ENCODE data around the gene FSD2.

FSD2 gene, protein sequence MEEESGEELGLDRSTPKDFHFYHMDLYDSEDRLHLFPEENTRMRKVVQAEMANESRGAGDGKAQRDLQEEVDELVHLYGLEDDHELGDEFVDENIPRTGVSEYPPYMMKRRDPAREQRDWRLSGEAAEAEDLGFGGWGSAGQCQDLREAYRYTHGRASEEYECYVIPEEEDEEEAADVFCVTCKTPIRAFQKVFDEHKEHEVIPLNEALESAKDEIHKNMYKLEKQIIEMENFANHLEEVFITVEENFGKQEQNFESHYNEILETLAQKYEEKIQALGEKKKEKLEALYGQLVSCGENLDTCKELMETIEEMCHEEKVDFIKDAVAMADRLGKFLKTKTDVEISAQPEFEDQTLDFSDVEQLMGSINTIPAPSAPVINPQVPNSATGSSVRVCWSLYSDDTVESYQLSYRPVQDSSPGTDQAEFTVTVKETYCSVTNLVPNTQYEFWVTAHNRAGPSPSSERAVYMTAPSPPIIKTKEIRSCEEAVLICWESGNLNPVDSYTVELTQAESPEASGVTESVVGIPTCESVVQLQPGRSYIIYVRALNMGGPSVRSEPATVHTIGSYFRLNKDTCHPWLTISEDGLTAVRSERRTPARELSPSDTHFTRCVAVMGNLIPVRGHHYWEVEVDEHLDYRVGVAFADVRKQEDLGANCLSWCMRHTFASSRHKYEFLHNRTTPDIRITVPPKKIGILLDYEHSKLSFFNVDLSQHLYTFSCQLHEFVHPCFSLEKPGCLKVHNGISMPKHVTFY

GRCh38 chr15:82805994-82806406, at the start of gene FSD2:
Gene FSD2 (minus strand): TSS chr15:82806069. CDS start chr15:82787390, 18,679 bp downstream.
- peaks cover 7% of the 10 kb centered on the region for H3K4me1 ChIP-seq (ENCODE audit: control insufficient read depth, insufficient read depth, low read length)
- DNase-seq (ENCODE audit: low read depth): no peak

GRCh38 chr15:82854554-82854953, 48.7 kb upstream of the FSD2 start:
- no peaks in the 10 kb centered on the region for H3K27me3 ChIP-seq (replicated peaks; ENCODE audit: control insufficient read depth, insufficient read depth, low read length)
- no peak for DNase-seq (ENCODE audit: low read depth)
- no peaks in the 10 kb centered on the region for H3K9me3 ChIP-seq (ENCODE audit: control insufficient read depth, low read length)

More at GRCh38 chr15:82805994-82806406, at the start of gene FSD2:
- Histone ChIP-seq H3K36me3 (ENCODE audit: control insufficient read depth, insufficient read depth, low read length, severe bottlenecking) (no peaks in the 10 kb centered on the region), H3K9ac (ENCODE audit: low read length) (no peak within 1 kb of the TSS), H3K4me3 (ENCODE audit: low read length) (no peak within 1 kb of the TSS), H3K9me3 (ENCODE audit: control insufficient read depth, low read length) (no peaks in the 10 kb centered on the region), H3K27me3 (replicated peaks; ENCODE audit: control insufficient read depth, insufficient read depth, low read length) (peaks cover 8% of the 10 kb centered on the region)

GRCh38 chr15:82852941-82853561, 47.2 kb upstream of the FSD2 start:
- Histone ChIP-seq H3K27me3 (replicated peaks; ENCODE audit: control insufficient read depth, insufficient read depth, low read length) (no peaks in the 10 kb centered on the region), H3K9ac (ENCODE audit: low read length) (no peak overlapping the region), H3K4me3 (ENCODE audit: low read length) (no peak overlapping the region), H3K9me3 (ENCODE audit: control insufficient read depth, low read length) (no peaks in the 10 kb centered on the region), H3K36me3 (ENCODE audit: control insufficient read depth, insufficient read depth, low read length, severe bottlenecking) (no peaks in the 10 kb centered on the region), H3K4me1 (ENCODE audit: control insufficient read depth, insufficient read depth, low read length) (peaks cover 9% of the 10 kb centered on the region)
- DNase-seq (ENCODE audit: low read depth): no peak

More at GRCh38 chr15:82854554-82854953, 48.7 kb upstream of the FSD2 start:
- Histone ChIP-seq H3K4me3 (ENCODE audit: low read length) (no peak overlapping the region), H3K9ac (ENCODE audit: low read length) (no peak overlapping the region), H3K4me1 (ENCODE audit: control insufficient read depth, insufficient read depth, low read length) (peaks cover 3% of the 10 kb centered on the region), H3K36me3 (ENCODE audit: control insufficient read depth, insufficient read depth, low read length, severe bottlenecking) (no peaks in the 10 kb centered on the region)

GRCh38 chr15:82851981-82852511, 46.2 kb upstream of the FSD2 start:
- DNase-seq (ENCODE audit: low read depth): no peak
- no peaks in the 10 kb centered on the region for H3K9me3 ChIP-seq (ENCODE audit: control insufficient read depth, low read length)
- H3K27me3 ChIP-seq (replicated peaks; ENCODE audit: control insufficient read depth, insufficient read depth, low read length): no peaks in the 10 kb centered on the region
- H3K36me3 ChIP-seq (ENCODE audit: control insufficient read depth, insufficient read depth, low read length, severe bottlenecking): no peaks in the 10 kb centered on the region
- H3K9ac ChIP-seq (ENCODE audit: low read length): no peak overlapping the region
- H3K4me3 ChIP-seq (ENCODE audit: low read length): no peak overlapping the region
- peaks cover 9% of the 10 kb centered on the region for H3K4me1 ChIP-seq (ENCODE audit: control insufficient read depth, insufficient read depth, low read length)

DNA sequence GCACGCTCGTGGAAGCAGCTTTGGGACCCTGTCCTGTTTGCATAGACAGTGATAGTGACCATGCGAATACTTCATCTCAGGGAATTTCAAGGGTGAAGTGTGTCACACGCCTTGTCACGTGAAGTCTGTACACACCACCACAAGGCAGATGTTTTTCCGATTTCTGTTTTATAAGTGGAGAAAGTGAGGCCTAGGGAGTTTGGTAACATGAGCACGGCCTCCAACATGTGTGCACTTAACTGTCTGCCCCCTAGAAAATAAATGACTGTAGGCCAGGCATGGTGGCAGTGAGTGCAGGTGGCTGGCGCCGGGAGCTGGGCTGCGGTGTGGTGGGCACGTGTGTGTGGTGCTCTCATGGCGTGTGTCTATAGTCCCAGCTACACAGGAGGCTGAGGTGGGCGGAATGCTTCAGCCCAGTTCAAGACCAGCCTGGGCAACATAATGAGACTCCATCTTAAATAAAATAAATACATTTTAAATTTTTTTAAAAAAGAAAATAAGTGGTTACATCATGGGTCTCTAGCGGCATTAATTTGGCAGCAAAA, 45.5 kb upstream of the FSD2 start:
- DNase-seq (ENCODE audit: low read depth): no peak
- peaks cover 9% of the 10 kb centered on the region for H3K4me1 ChIP-seq (ENCODE audit: control insufficient read depth, insufficient read depth, low read length)
- no peak overlapping the region for H3K4me3 ChIP-seq (ENCODE audit: low read length)
- no peaks in the 10 kb centered on the region for H3K36me3 ChIP-seq (ENCODE audit: control insufficient read depth, insufficient read depth, low read length, severe bottlenecking)
- no peaks in the 10 kb centered on the region for H3K27me3 ChIP-seq (replicated peaks; ENCODE audit: control insufficient read depth, insufficient read depth, low read length)
- H3K9ac ChIP-seq (ENCODE audit: low read length): no peak overlapping the region
- no peaks in the 10 kb centered on the region for H3K9me3 ChIP-seq (ENCODE audit: control insufficient read depth, low read length)

DNA sequence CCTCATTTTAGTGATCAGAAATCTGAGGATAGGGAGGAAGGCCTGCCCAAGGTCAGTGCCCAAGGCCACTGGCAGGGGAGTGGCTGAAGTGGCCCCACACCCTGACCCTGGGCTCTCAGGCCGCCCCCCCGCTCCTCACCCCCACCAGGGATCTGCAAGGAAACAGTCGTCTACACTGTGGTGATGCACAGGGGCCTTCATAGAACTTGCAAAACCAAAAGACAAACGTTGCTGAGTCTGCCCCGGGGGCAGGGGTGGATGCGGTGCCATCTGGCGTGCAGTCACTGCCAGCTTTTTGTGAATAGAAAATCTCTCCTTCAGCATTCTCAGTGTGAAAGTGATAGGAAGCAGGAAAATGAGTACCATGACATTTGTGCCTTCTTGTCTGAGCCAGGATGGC, 44.9 kb upstream of the FSD2 start:
- no peaks in the 10 kb centered on the region for H3K36me3 ChIP-seq (ENCODE audit: control insufficient read depth, insufficient read depth, low read length, severe bottlenecking)
- no peaks in the 10 kb centered on the region for H3K27me3 ChIP-seq (replicated peaks; ENCODE audit: control insufficient read depth, insufficient read depth, low read length)
- H3K9me3 ChIP-seq (ENCODE audit: control insufficient read depth, low read length): no peaks in the 10 kb centered on the region
- H3K4me1 ChIP-seq (ENCODE audit: control insufficient read depth, insufficient read depth, low read length): peaks cover 9% of the 10 kb centered on the region
- no peak overlapping the region for H3K9ac ChIP-seq (ENCODE audit: low read length)
- no peak overlapping the region for H3K4me3 ChIP-seq (ENCODE audit: low read length)
- peak; percentile 8 for DNase-seq (ENCODE audit: low read depth)

- Histone ChIP-seq H3K27me3 (replicated peaks; ENCODE audit: control insufficient read depth, insufficient read depth, low read length) (no peaks in the 10 kb centered on the region), H3K4me1 (ENCODE audit: control insufficient read depth, insufficient read depth, low read length) (peaks cover 9% of the 10 kb centered on the region), H3K9ac (ENCODE audit: low read length) (peak overlapping the region; percentile 57), H3K9me3 (ENCODE audit: control insufficient read depth, low read length) (no peaks in the 10 kb centered on the region), H3K36me3 (ENCODE audit: control insufficient read depth, insufficient read depth, low read length, severe bottlenecking) (no peaks in the 10 kb centered on the region), H3K4me3 (ENCODE audit: low read length) (peak overlapping the region; percentile 40)
- peak; percentile 33 for DNase-seq (ENCODE audit: low read depth)
These were observed 44.0 kb upstream of the FSD2 start for GRCh38 chr15:82849556-82850512.

- H3K36me3 ChIP-seq (ENCODE audit: control insufficient read depth, insufficient read depth, low read length, severe bottlenecking): no peaks in the 10 kb centered on the region
- DNase-seq (ENCODE audit: low read depth): no peak
These were observed 42.5 kb upstream of the FSD2 start for GRCh38 chr15:82848241-82848993.

DNA sequence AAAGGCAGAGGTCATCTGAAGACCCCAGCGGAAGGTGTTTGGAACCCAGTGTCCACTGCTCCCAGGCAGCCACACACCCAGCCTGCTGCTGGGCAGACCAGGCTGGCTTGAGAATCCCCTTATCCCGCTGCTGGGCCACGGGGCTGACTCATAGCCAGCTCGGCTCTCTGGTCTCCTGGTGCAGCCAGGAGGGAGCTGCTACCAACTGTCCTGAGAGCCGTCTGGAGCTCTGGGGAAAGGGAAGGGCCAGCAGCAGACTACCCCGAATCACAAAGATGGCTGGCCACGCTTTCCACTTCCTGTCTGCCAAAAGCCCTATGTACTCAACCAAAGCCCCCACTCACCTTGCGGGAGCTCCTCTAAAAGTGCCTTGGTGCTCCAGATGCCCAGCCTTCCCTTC, 41.8 kb upstream of the FSD2 start:
- Histone ChIP-seq H3K9me3 (ENCODE audit: control insufficient read depth, low read length) (no peaks in the 10 kb centered on the region), H3K27me3 (replicated peaks; ENCODE audit: control insufficient read depth, insufficient read depth, low read length) (no peaks in the 10 kb centered on the region), H3K36me3 (ENCODE audit: control insufficient read depth, insufficient read depth, low read length, severe bottlenecking) (no peaks in the 10 kb centered on the region), H3K4me1 (ENCODE audit: control insufficient read depth, insufficient read depth, low read length) (peaks cover 9% of the 10 kb centered on the region), H3K4me3 (ENCODE audit: low read length) (no peak overlapping the region), H3K9ac (ENCODE audit: low read length) (no peak overlapping the region)
- DNase-seq (ENCODE audit: low read depth): no peak

More at GRCh38 chr15:82848241-82848993, 42.5 kb upstream of the FSD2 start:
- no peak overlapping the region for H3K9ac ChIP-seq (ENCODE audit: low read length)
- H3K27me3 ChIP-seq (replicated peaks; ENCODE audit: control insufficient read depth, insufficient read depth, low read length): no peaks in the 10 kb centered on the region
- H3K4me3 ChIP-seq (ENCODE audit: low read length): no peak overlapping the region
- H3K9me3 ChIP-seq (ENCODE audit: control insufficient read depth, low read length): no peaks in the 10 kb centered on the region
- H3K4me1 ChIP-seq (ENCODE audit: control insufficient read depth, insufficient read depth, low read length): peaks cover 9% of the 10 kb centered on the region

DNA sequence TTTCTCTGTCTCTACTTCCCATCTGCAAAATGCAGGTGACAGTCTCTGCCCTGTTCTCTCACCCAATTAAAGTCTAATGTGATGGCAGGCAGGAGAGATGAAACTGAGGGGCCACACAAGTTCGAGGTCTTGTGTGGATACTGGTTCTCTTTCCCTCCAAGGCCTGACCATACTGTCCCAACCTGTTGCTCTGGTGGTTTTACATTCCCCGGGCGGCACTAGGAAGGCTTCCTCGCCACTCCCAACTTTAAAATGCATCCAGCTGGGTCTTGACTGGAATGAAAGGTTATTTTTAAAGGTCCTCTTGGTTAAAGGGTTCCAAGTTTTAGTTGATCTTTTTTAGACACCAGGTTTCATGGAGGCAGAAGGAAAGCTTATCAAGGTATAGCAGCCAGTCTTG, 40.8 kb upstream of the FSD2 start:
- Histone ChIP-seq H3K27me3 (replicated peaks; ENCODE audit: control insufficient read depth, insufficient read depth, low read length) (no peaks in the 10 kb centered on the region), H3K9me3 (ENCODE audit: control insufficient read depth, low read length) (no peaks in the 10 kb centered on the region), H3K9ac (ENCODE audit: low read length) (no peak overlapping the region), H3K4me3 (ENCODE audit: low read length) (no peak overlapping the region), H3K36me3 (ENCODE audit: control insufficient read depth, insufficient read depth, low read length, severe bottlenecking) (no peaks in the 10 kb centered on the region), H3K4me1 (ENCODE audit: control insufficient read depth, insufficient read depth, low read length) (peaks cover 9% of the 10 kb centered on the region)
- no peak for DNase-seq (ENCODE audit: low read depth)

All from adipocyte (in vitro differentiated cells).